ENCODE results near the gene TCP11L1.

Gene TCP11L1

DNA sequence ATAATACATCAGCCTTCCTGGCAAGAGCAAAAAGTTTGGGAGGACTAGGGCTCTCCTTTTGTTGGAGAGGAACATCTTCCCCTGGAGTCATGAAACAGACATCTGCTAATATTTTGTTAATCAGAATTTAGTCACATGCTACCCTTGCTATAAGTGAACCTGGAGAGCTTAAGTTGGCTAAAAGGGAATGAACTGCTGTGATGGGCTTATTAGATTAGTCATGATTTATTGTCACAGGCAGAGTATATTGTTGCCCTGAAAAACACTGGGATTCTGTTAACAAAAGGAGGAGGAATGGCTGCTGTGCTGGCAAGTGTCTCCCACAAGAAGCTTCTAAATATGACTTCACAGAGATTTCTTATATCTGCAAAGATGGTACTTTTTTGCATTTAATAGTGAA, 16.0 kb downstream of the TCP11L1 start:
- no peak overlapping the region for H3K27ac ChIP-seq
- H3K4me1 ChIP-seq, result no peaks in the 10 kb centered on the region
- no peaks in the 10 kb centered on the region for H3K36me3 ChIP-seq (ENCODE audit: control insufficient read depth, insufficient read depth, low read length)

DNA sequence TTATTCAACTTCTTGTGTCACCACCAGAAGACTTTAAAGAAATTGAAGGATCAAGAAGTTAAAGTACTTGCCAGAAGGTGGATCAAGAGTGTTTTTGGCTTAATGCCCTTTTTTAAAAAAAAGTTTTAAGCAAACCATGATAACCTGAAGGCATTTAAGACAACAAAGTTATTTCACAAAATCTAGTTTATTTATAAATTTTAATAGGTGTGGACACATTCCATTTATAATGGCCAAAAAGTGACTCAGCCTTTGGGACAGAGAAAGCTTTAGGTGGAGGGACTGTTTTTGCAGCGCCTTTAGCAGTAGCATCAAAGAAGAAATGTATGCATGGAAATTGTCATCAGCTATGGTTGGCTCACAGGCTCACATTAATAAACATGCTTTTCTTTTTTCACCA, 17.9 kb downstream of the TCP11L1 start:
- H3K4me1 ChIP-seq, result no peaks in the 10 kb centered on the region
- H3K4me3 ChIP-seq (ENCODE audit: low read depth, low read length), result no peak overlapping the region
- H2AFZ ChIP-seq, result no peak overlapping the region
- no peak overlapping the region for H3K9ac ChIP-seq
- H3K27me3 ChIP-seq (ENCODE audit: control insufficient read depth, insufficient read depth, low read length), result no peaks in the 10 kb centered on the region
- no peak overlapping the region for H3K4me2 ChIP-seq (ENCODE audit: low read length)
- no peaks in the 10 kb centered on the region for H3K9me3 ChIP-seq (ENCODE audit: control insufficient read depth, low read length)
- H3K27ac ChIP-seq, result no peak overlapping the region
- no peaks in the 10 kb centered on the region for H3K36me3 ChIP-seq (ENCODE audit: control insufficient read depth, insufficient read depth, low read length)
- TF ChIP-seq, protein P1, sequence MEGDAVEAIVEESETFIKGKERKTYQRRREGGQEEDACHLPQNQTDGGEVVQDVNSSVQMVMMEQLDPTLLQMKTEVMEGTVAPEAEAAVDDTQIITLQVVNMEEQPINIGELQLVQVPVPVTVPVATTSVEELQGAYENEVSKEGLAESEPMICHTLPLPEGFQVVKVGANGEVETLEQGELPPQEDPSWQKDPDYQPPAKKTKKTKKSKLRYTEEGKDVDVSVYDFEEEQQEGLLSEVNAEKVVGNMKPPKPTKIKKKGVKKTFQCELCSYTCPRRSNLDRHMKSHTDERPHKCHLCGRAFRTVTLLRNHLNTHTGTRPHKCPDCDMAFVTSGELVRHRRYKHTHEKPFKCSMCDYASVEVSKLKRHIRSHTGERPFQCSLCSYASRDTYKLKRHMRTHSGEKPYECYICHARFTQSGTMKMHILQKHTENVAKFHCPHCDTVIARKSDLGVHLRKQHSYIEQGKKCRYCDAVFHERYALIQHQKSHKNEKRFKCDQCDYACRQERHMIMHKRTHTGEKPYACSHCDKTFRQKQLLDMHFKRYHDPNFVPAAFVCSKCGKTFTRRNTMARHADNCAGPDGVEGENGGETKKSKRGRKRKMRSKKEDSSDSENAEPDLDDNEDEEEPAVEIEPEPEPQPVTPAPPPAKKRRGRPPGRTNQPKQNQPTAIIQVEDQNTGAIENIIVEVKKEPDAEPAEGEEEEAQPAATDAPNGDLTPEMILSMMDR (IDR thresholded peaks at IDR 0.05), result no peak
- no peaks in the 10 kb centered on the region for H3K79me2 ChIP-seq

More for the DNA sequence above, 16.0 kb downstream of the TCP11L1 start:
- Histone ChIP-seq H3K4me2 (ENCODE audit: low read length) (no peak overlapping the region), H3K9ac (no peak overlapping the region), H3K9me3 (ENCODE audit: control insufficient read depth, low read length) (no peaks in the 10 kb centered on the region), H2AFZ (no peak overlapping the region), H3K4me3 (ENCODE audit: low read depth, low read length) (no peak overlapping the region), H3K27me3 (ENCODE audit: control insufficient read depth, insufficient read depth, low read length) (no peaks in the 10 kb centered on the region), H3K79me2 (no peaks in the 10 kb centered on the region)
- TF ChIP-seq, protein P1 (IDR thresholded peaks at IDR 0.05), result no peak

DNA sequence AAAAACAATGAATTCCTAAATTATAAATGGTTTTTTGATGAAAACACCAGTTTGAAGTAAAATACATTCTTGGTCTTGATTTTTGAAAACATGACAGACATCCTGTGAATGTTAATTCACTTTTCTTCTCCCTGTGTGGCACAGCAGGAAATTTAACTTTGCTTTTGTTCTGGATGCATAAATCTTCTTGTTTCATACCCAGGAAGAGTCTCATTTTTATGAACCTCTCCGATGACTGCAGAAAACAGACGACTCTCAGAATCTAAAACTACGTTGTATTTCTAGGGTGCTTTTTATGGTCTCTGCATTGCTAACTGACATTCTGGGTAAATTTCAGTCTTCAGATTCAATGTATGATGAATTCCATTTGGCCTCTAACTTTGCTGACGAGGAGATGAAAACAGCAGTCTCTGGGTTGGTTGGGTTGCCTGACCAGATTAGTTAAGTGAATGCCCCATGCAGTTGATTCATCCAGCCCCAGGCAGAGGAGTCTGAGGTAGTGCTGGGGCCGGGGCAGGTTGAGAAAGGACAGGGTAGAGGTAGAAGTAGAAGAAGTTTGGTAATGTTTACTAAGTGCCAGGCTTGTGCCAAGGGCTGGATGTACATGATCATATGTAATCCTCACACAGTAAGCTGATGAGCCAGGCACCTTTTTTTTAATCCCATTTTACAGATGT, 20.1 kb downstream of the TCP11L1 start:
- Histone ChIP-seq H3K9me3 (ENCODE audit: control insufficient read depth, low read length) (no peaks in the 10 kb centered on the region), H3K4me1 (no peaks in the 10 kb centered on the region), H3K36me3 (ENCODE audit: control insufficient read depth, insufficient read depth, low read length) (no peaks in the 10 kb centered on the region), H3K27ac (no peak overlapping the region), H3K79me2 (no peaks in the 10 kb centered on the region), H3K4me2 (ENCODE audit: low read length) (no peak overlapping the region), H3K4me3 (ENCODE audit: low read depth, low read length) (no peak overlapping the region), H2AFZ (no peak overlapping the region), H3K27me3 (ENCODE audit: control insufficient read depth, insufficient read depth, low read length) (no peaks in the 10 kb centered on the region), H3K9ac (no peak overlapping the region)
- TF ChIP-seq, protein P1 (IDR thresholded peaks at IDR 0.05), result no peak

DNA sequence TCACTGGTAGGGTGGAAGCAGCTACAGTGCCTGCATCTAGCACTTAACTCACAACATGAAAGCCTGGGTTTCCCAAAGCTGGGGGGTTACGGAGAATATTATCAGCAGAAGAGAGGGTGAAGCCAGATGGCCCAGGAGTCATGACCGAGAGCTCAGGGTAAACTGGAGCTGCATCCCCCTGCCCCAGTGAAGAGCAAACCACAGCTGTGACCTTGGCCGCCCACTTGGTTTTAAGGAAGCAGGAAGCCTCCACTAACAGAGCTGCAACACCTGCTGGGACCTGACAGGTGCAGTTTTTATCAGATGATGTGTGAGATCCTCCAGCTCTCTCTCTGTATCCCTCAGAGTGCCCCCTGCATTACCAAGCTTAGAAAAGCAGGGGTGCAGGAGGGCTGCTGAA, 20.9 kb downstream of the TCP11L1 start:
- TF ChIP-seq, protein P1 (IDR thresholded peaks at IDR 0.05), result no peak
- H3K27ac ChIP-seq, result no peak overlapping the region
- H2AFZ ChIP-seq, result no peak overlapping the region
- no peaks in the 10 kb centered on the region for H3K79me2 ChIP-seq
- no peaks in the 10 kb centered on the region for H3K36me3 ChIP-seq (ENCODE audit: control insufficient read depth, insufficient read depth, low read length)
- H3K4me3 ChIP-seq (ENCODE audit: low read depth, low read length), result no peak overlapping the region
- H3K4me2 ChIP-seq (ENCODE audit: low read length), result no peak overlapping the region
- no peaks in the 10 kb centered on the region for H3K9me3 ChIP-seq (ENCODE audit: control insufficient read depth, low read length)
- H3K9ac ChIP-seq, result no peak overlapping the region
- no peaks in the 10 kb centered on the region for H3K27me3 ChIP-seq (ENCODE audit: control insufficient read depth, insufficient read depth, low read length)
- H3K4me1 ChIP-seq, result no peaks in the 10 kb centered on the region

DNA sequence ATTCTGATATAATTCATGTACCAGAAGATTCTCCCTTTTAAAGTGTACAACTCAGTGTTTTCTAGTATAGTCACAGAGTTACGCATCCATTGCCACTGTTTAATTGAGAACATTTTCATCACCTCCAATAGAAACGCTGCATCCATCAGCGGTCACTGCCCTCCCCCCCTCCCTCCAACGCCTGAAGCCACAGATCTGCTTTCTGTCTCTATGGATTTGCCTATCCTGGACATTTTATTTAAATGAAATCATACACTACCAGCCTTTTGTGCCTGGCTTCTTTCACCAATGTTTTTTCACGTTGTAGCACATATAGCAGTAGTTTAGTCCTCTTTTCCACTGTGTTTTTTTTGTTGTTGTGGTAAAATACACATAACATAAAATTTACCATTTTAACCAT, 22.8 kb downstream of the TCP11L1 start:
- H3K9ac ChIP-seq, result no peak overlapping the region
- H3K27ac ChIP-seq, result no peak overlapping the region
- no peaks in the 10 kb centered on the region for H3K79me2 ChIP-seq
- no peak overlapping the region for H3K4me2 ChIP-seq (ENCODE audit: low read length)
- TF ChIP-seq, protein P1 (IDR thresholded peaks at IDR 0.05), result no peak
- no peak overlapping the region for H2AFZ ChIP-seq
- no peaks in the 10 kb centered on the region for H3K4me1 ChIP-seq
- no peaks in the 10 kb centered on the region for H3K9me3 ChIP-seq (ENCODE audit: control insufficient read depth, low read length)
- no peaks in the 10 kb centered on the region for H3K27me3 ChIP-seq (ENCODE audit: control insufficient read depth, insufficient read depth, low read length)
- no peak overlapping the region for H3K4me3 ChIP-seq (ENCODE audit: low read depth, low read length)
- H3K36me3 ChIP-seq (ENCODE audit: control insufficient read depth, insufficient read depth, low read length), result no peaks in the 10 kb centered on the region

Measured in parathyroid adenoma (tissue), 2 donors.